GM23338 (cell line): ENCODE measurements around the gene CLEC12A. TPM values are rescaled to one million over a fixed set of nuclear protein-coding genes. Genes with fewer than 3 reads are reported as not detected.
"Not testable (repeated sequence)": the region's sequence is repeated elsewhere in the genome, so short reads cannot be mapped to it uniquely, and the experiment has no call there.

Experiments used
- ATAC-seq: fragments of 200-7000 bp; cut with Tn5 transposase; 3 replicates; pipeline ENCODE4 v1.9.1; 2020
- DNase-seq: peaks from one replicate; pipeline ENCODE4 v3.0.0-alpha.2; 2015; ENCODE audit warnings: low spot score
- H2AFZ ChIP-seq: fragments of 200-600 bp; sonication (generic); 2 replicates; pipeline ENCODE4 v1.8.0; 2016; ENCODE audit warnings: antibody characterized with exemption, mild to moderate bottlenecking, moderate library complexity
- H3F3A ChIP-seq: fragments of 200-600 bp; sonication (generic); replicated peaks from 2 replicates; pipeline ENCODE4 v1.8.0; 2017; ENCODE audit warnings: antibody characterized with exemption, mixed run types, low read depth
- H3K27ac ChIP-seq: fragments of 200-600 bp; sonication (generic); 2 replicates; pipeline ENCODE4 v1.6.1; 2016; ENCODE audit warnings: low read depth
- H3K27me3 ChIP-seq: fragments of 200-600 bp; sonication (generic); 2 replicates; pipeline ENCODE4 v1.8.0; 2016; ENCODE audit warnings: mild to moderate bottlenecking, mixed run types, moderate library complexity; ENCODE audit not compliant: insufficient read depth
- H3K36me3 ChIP-seq: fragments of 200-600 bp; sonication (generic); 2 replicates; pipeline ENCODE4 v1.8.0; 2016; ENCODE audit warnings: mild to moderate bottlenecking; ENCODE audit not compliant: insufficient read depth
- H3K4me1 ChIP-seq: fragments of 200-600 bp; sonication (generic); 2 replicates; pipeline ENCODE4 v1.8.0; 2016; ENCODE audit warnings: mild to moderate bottlenecking, moderate library complexity; ENCODE audit not compliant: insufficient read depth
- H3K4me2 ChIP-seq: fragments of 200-600 bp; sonication (generic); 2 replicates; pipeline ENCODE4 v1.7.1; 2017; ENCODE audit warnings: mixed run types
- H3K4me3 ChIP-seq: fragments of 200-600 bp; sonication (generic); 2 replicates; pipeline ENCODE4 v1.6.1; 2016; ENCODE audit warnings: mixed run types
- H3K79me2 ChIP-seq: fragments of 200-600 bp; sonication (generic); replicated peaks from 2 replicates; pipeline ENCODE4 v1.8.0; 2017; ENCODE audit warnings: mild to moderate bottlenecking; ENCODE audit not compliant: insufficient read depth
- H3K9me2 ChIP-seq: fragments of 200-600 bp; sonication (generic); 2 replicates; pipeline ENCODE4 v1.8.0; 2017; ENCODE audit not compliant: insufficient read depth
- H4K20me1 ChIP-seq: fragments of 200-600 bp; sonication (generic); replicated peaks from 2 replicates; pipeline ENCODE4 v1.8.0; 2017; ENCODE audit warnings: mild to moderate bottlenecking; ENCODE audit not compliant: insufficient read depth
- H3K27ac Mint-ChIP-seq: 2 replicates; pipeline ENCODE4 v1.8.0; 2020; ENCODE audit warnings: inconsistent platforms, mild to moderate bottlenecking, moderate library complexity, mixed read lengths
- H3K27me3 Mint-ChIP-seq: 3 replicates; pipeline ENCODE4 v1.8.0; 2022; ENCODE audit warnings: low read depth, mild to moderate bottlenecking, moderate library complexity, mixed read lengths, inconsistent platforms; ENCODE audit not compliant: insufficient read depth, poor library complexity
- H3K36me3 Mint-ChIP-seq: 3 replicates; pipeline ENCODE4 v1.8.0; 2021; ENCODE audit warnings: low read depth, mild to moderate bottlenecking, inconsistent platforms, moderate library complexity, mixed read lengths
- H3K4me1 Mint-ChIP-seq: 3 replicates; pipeline ENCODE4 v1.8.0; 2020; ENCODE audit warnings: mild to moderate bottlenecking, inconsistent platforms, mixed read lengths
- H3K4me3 Mint-ChIP-seq: 3 replicates; pipeline ENCODE4 v1.8.0; 2021; ENCODE audit warnings: moderate library complexity, mild to moderate bottlenecking, inconsistent platforms, mixed read lengths
- H3K9me3 Mint-ChIP-seq: 3 replicates; pipeline ENCODE4 v1.8.0; 2020; ENCODE audit warnings: moderate library complexity, mild to moderate bottlenecking, inconsistent platforms, mixed read lengths
- CREB1 ChIP-seq: fragments of 250-450 bp; sonication (Bioruptor Pico); IDR thresholded peaks from 2 replicates; pipeline ENCODE4 v1.5.0; 2020; ENCODE audit warnings: low read depth, mild to moderate bottlenecking, moderate library complexity
- EZH2phosphoT487 ChIP-seq: fragments of 200-600 bp; sonication (generic); IDR thresholded peaks from one replicate; pipeline ENCODE4 v1.8.1; 2018; ENCODE audit warnings: antibody characterized with exemption; ENCODE audit not compliant: unreplicated experiment
- POLR2AphosphoS5 ChIP-seq: IDR thresholded peaks from 2 replicates; pipeline ENCODE4 v1.6.1; 2016; ENCODE audit warnings: antibody characterized with exemption, low read depth
- polyA plus RNA-seq: library from polyadenylated mRNA; unstranded; fragments of >200 nt; fragmentation: Nextera tagmentation; extraction: Ambion mirVana; gene quantifications from 2 replicates; pipeline ENCODE4 v1.2.1, GENCODE V29; 2016
- total RNA-seq: library from RNA; depleted of rRNA; stranded (reverse); fragments of >200 nt; shearing (Covaris generic); gene quantifications from 2 replicates; pipeline ENCODE4 v1.2.3, GENCODE V29; 2014
- TF ChIP-seq, protein P1 (sequence below), 2 experiments: fragments of 200-600 bp in 1 of 2; sonication (generic) in 1 of 2; conservative IDR thresholded peaks; 2 replicates each; pipeline versions ENCODE4 v1.5.1 to v1.6.1; 2016 to 2017; ENCODE audit warnings: antibody characterized with exemption in 2 of 2, low read depth in 2 of 2, mild to moderate bottlenecking in 2 of 2, moderate library complexity in 1 of 2
- TF ChIP-seq, protein P2 (sequence below): fragments of 250-450 bp; sonication (Bioruptor Pico); IDR thresholded peaks from 2 replicates; pipeline ENCODE4 v1.5.0; 2020; ENCODE audit warnings: mild to moderate bottlenecking, moderate library complexity
- TF ChIP-seq, protein P3 (sequence below): IDR thresholded peaks from one replicate; pipeline ENCODE4 v1.6.1; 2018; ENCODE audit warnings: antibody characterized with exemption; ENCODE audit not compliant: unreplicated experiment

Gene CLEC12A
- total and polyA plus RNA-seq, 2 experiments from 2014 or later, result not detected

DNA sequence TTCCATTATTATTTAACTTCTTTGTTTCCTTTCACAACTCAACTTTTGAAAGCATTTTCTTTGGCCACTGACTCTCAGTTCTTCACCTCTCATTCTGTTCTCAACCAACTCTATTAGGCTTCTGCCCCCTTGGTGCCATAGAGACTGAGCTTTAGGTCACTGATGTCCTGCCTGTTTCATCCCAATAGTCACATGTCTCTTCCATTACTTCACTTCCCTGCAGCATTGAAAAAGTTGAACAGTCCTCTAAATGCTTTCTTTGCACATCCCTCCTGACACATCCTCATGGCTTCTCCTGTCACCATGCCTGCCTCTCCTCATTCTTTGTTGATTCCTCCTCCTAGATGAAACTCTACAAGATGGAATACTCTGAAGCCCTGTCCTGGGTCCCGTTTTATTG is 2.7 kb downstream of the CLEC12A start:
- Mint-ChIP-seq H3K4me3 (no peak overlapping the region), H3K36me3 (peaks cover 21% of the 10 kb centered on the region), H3K9me3 (peaks cover 27% of the 10 kb centered on the region), H3K27me3 (no peaks in the 10 kb centered on the region), H3K27ac (no peak overlapping the region), H3K4me1 (no peaks in the 10 kb centered on the region; the same call in 2 of the 3 replicates)
- Histone ChIP-seq H2AFZ (peak overlapping the region; percentile 66; the same call in 1 of the 2 replicates), H3K4me3 (no peak overlapping the region), H3K27me3 (no peaks in the 10 kb centered on the region), H3K36me3 (no peaks in the 10 kb centered on the region), H3F3A (no peaks in the 10 kb centered on the region), H3K9me2 (no peaks in the 10 kb centered on the region), H3K4me1 (no peaks in the 10 kb centered on the region; the same call in 1 of the 2 replicates), H4K20me1 (no peaks in the 10 kb centered on the region), H3K4me2 (no peak overlapping the region), H3K79me2 (no peaks in the 10 kb centered on the region), H3K27ac (no peak overlapping the region)
- no peak for ATAC-seq
- no peak for DNase-seq
- TF ChIP-seq CREB1 (CRISPR knock-in tag) (no peak), EZH2phosphoT487 (no peak), POLR2AphosphoS5 (no peak)
- TF ChIP-seq, protein P1, sequence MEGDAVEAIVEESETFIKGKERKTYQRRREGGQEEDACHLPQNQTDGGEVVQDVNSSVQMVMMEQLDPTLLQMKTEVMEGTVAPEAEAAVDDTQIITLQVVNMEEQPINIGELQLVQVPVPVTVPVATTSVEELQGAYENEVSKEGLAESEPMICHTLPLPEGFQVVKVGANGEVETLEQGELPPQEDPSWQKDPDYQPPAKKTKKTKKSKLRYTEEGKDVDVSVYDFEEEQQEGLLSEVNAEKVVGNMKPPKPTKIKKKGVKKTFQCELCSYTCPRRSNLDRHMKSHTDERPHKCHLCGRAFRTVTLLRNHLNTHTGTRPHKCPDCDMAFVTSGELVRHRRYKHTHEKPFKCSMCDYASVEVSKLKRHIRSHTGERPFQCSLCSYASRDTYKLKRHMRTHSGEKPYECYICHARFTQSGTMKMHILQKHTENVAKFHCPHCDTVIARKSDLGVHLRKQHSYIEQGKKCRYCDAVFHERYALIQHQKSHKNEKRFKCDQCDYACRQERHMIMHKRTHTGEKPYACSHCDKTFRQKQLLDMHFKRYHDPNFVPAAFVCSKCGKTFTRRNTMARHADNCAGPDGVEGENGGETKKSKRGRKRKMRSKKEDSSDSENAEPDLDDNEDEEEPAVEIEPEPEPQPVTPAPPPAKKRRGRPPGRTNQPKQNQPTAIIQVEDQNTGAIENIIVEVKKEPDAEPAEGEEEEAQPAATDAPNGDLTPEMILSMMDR (conservative IDR thresholded peaks at IDR 0.05; ENCODE audit: low read depth in 2 of 2), result no peak
- TF ChIP-seq, protein P2, sequence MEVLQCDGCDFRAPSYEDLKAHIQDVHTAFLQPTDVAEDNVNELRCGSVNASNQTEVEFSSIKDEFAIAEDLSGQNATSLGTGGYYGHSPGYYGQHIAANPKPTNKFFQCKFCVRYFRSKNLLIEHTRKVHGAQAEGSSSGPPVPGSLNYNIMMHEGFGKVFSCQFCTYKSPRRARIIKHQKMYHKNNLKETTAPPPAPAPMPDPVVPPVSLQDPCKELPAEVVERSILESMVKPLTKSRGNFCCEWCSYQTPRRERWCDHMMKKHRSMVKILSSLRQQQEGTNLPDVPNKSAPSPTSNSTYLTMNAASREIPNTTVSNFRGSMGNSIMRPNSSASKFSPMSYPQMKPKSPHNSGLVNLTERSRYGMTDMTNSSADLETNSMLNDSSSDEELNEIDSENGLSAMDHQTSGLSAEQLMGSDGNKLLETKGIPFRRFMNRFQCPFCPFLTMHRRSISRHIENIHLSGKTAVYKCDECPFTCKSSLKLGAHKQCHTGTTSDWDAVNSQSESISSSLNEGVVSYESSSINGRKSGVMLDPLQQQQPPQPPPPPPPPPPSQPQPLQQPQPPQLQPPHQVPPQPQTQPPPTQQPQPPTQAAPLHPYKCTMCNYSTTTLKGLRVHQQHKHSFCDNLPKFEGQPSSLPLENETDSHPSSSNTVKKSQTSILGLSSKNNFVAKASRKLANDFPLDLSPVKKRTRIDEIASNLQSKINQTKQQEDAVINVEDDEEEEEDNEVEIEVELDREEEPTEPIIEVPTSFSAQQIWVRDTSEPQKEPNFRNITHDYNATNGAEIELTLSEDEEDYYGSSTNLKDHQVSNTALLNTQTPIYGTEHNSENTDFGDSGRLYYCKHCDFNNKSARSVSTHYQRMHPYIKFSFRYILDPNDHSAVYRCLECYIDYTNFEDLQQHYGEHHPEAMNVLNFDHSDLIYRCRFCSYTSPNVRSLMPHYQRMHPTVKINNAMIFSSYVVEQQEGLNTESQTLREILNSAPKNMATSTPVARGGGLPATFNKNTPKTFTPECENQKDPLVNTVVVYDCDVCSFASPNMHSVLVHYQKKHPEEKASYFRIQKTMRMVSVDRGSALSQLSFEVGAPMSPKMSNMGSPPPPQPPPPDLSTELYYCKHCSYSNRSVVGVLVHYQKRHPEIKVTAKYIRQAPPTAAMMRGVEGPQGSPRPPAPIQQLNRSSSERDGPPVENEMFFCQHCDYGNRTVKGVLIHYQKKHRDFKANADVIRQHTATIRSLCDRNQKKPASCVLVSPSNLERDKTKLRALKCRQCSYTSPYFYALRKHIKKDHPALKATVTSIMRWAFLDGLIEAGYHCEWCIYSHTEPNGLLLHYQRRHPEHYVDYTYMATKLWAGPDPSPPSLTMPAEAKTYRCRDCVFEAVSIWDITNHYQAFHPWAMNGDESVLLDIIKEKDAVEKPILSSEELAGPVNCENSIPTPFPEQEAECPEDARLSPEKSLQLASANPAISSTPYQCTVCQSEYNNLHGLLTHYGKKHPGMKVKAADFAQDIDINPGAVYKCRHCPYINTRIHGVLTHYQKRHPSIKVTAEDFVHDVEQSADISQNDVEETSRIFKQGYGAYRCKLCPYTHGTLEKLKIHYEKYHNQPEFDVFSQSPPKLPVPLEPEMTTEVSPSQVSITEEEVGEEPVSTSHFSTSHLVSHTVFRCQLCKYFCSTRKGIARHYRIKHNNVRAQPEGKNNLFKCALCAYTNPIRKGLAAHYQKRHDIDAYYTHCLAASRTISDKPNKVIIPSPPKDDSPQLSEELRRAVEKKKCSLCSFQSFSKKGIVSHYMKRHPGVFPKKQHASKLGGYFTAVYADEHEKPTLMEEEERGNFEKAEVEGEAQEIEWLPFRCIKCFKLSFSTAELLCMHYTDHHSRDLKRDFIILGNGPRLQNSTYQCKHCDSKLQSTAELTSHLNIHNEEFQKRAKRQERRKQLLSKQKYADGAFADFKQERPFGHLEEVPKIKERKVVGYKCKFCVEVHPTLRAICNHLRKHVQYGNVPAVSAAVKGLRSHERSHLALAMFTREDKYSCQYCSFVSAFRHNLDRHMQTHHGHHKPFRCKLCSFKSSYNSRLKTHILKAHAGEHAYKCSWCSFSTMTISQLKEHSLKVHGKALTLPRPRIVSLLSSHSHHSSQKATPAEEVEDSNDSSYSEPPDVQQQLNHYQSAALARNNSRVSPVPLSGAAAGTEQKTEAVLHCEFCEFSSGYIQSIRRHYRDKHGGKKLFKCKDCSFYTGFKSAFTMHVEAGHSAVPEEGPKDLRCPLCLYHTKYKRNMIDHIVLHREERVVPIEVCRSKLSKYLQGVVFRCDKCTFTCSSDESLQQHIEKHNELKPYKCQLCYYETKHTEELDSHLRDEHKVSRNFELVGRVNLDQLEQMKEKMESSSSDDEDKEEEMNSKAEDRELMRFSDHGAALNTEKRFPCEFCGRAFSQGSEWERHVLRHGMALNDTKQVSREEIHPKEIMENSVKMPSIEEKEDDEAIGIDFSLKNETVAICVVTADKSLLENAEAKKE, result no peak
- TF ChIP-seq, protein P3, sequence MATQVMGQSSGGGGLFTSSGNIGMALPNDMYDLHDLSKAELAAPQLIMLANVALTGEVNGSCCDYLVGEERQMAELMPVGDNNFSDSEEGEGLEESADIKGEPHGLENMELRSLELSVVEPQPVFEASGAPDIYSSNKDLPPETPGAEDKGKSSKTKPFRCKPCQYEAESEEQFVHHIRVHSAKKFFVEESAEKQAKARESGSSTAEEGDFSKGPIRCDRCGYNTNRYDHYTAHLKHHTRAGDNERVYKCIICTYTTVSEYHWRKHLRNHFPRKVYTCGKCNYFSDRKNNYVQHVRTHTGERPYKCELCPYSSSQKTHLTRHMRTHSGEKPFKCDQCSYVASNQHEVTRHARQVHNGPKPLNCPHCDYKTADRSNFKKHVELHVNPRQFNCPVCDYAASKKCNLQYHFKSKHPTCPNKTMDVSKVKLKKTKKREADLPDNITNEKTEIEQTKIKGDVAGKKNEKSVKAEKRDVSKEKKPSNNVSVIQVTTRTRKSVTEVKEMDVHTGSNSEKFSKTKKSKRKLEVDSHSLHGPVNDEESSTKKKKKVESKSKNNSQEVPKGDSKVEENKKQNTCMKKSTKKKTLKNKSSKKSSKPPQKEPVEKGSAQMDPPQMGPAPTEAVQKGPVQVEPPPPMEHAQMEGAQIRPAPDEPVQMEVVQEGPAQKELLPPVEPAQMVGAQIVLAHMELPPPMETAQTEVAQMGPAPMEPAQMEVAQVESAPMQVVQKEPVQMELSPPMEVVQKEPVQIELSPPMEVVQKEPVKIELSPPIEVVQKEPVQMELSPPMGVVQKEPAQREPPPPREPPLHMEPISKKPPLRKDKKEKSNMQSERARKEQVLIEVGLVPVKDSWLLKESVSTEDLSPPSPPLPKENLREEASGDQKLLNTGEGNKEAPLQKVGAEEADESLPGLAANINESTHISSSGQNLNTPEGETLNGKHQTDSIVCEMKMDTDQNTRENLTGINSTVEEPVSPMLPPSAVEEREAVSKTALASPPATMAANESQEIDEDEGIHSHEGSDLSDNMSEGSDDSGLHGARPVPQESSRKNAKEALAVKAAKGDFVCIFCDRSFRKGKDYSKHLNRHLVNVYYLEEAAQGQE, result no peak

DNA sequence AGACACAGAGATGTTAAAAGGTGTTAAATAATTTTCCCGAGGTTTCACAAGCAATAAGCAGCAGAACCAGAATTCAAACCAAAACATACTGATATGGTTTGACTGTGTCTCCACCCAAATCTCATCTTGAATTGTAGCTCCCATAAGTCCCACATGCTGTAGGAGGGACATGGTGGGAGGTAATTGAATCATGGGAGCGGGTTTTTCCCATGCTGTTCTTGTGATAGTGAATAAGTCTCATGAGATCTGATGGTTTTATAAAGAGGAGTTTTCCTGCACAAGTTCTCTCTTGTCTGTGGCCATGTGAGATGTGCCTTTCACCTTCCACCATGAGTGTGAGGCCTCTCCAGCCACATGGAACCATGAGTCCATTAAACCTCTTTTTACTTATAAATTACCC is 3.5 kb downstream of the CLEC12A start:
- not testable (repeated sequence) for H3K27ac ChIP-seq, H3K27ac Mint-ChIP-seq, H3K4me3 ChIP-seq, DNase-seq, H2AFZ ChIP-seq, ATAC-seq, H3K9me2 ChIP-seq, H3K4me3 Mint-ChIP-seq, H3K27me3 Mint-ChIP-seq, H3K4me1 Mint-ChIP-seq, H3K79me2 ChIP-seq, H3K27me3 ChIP-seq, H4K20me1 ChIP-seq, H3K4me1 ChIP-seq, H3K4me2 ChIP-seq, H3F3A ChIP-seq, H3K36me3 ChIP-seq
- Mint-ChIP-seq H3K9me3 (peaks cover 27% of the 10 kb centered on the region), H3K36me3 (peaks cover 21% of the 10 kb centered on the region)
